Frontal cortex (tissue), 1 donor: ENCODE data around the gene TRIM63. TPM values are rescaled to one million over a fixed set of nuclear protein-coding genes. Genes with fewer than 3 reads are reported as not detected.

Experiments
- small RNA-seq: library from RNA; depleted of rRNA; stranded (forward); fragments of <200 nt; gene quantifications from one replicate; pipeline ENCODE3, GENCODE V24; 2014
- total RNA-seq: library from RNA; depleted of rRNA; stranded (reverse); fragments of >200 nt; gene quantifications from one replicate; pipeline ENCODE4 v1.2.3, GENCODE V29; 2014

Gene TRIM63
- total RNA-seq, 1 donor from 2014 or later, result not detected

Small RNA genes lying within 50 kb of the gene (small RNA-seq; reads per million reads assigned to genes)
- gene RF00283 (not detected), gene RF00492 (not detected)

Other genes with a start within 250 kb of the TRIM63 start
- 33.0 TPM for gene MTFR1L, start 247.7 kb downstream of the TRIM63 start, total RNA-seq
- gene AUNIP, start 208.2 kb downstream of the TRIM63 start, total RNA-seq, result 0.82 TPM
- 8.6 TPM for gene PAQR7, start 191.9 kb downstream of the TRIM63 start, total RNA-seq
- 1,181 TPM for gene STMN1, start 161.2 kb downstream of the TRIM63 start, total RNA-seq
- gene PAFAH2, start 69.6 kb downstream of the TRIM63 start, total RNA-seq, result 2.4 TPM
- 1.2 TPM for gene EXTL1, start 45.9 kb downstream of the TRIM63 start, total RNA-seq
- not detected for gene SLC30A2, start 21.5 kb downstream of the TRIM63 start, total RNA-seq
- 109 TPM for gene PDIK1L, start 44.2 kb upstream of the TRIM63 start, total RNA-seq
- gene FAM110D, start 91.4 kb upstream of the TRIM63 start, total RNA-seq, result 0.82 TPM
- not detected for gene C1orf232, start 101.3 kb upstream of the TRIM63 start, total RNA-seq
- 11.0 TPM for gene ZNF593, start 102.3 kb upstream of the TRIM63 start, total RNA-seq
- gene ZNF593OS, start 104.2 kb upstream of the TRIM63 start, total RNA-seq, result not detected
- gene CNKSR1, start 109.9 kb upstream of the TRIM63 start, total RNA-seq, result 3.3 TPM
- gene CATSPER4, start 123.0 kb upstream of the TRIM63 start, total RNA-seq, result not detected
- gene CEP85, start 166.6 kb upstream of the TRIM63 start, total RNA-seq, result 12.2 TPM
- gene SH3BGRL3, start 212.5 kb upstream of the TRIM63 start, total RNA-seq, result 11.8 TPM
- gene UBXN11, start 239.0 kb upstream of the TRIM63 start, total RNA-seq, result 4.1 TPM